Muscle layer of colon (tissue), 2 donors: ENCODE results near the gene DRP2.
"Not testable (repeated sequence)": the region's sequence is repeated elsewhere in the genome, so short reads cannot be mapped to it uniquely, and the experiment has no call there.

Experiments used
- H3K27ac ChIP-seq: one replicate; pipeline ENCODE4 v1.7.0; 2013; ENCODE audit warnings: low read depth, mild to moderate bottlenecking, low read length, moderate library complexity
- H3K27me3 ChIP-seq, 2 donors: one replicate each; pipeline ENCODE4 v1.7.0; 2013; ENCODE audit warnings: low read length in 2 of 2, mild to moderate bottlenecking in 2 of 2; ENCODE audit not compliant: insufficient read depth in 2 of 2, control insufficient read depth in 1 of 2
- H3K36me3 ChIP-seq: one replicate; pipeline ENCODE4 v1.7.0; 2013; ENCODE audit warnings: mild to moderate bottlenecking, low read length; ENCODE audit not compliant: insufficient read depth
- H3K4me1 ChIP-seq: one replicate; pipeline ENCODE4 v1.7.0; 2013; ENCODE audit warnings: mild to moderate bottlenecking, low read length; ENCODE audit not compliant: insufficient read depth
- H3K4me3 ChIP-seq, 2 donors: one replicate each; pipeline ENCODE4 v1.7.0; 2013; ENCODE audit warnings: low read length in 2 of 2, low read depth in 1 of 2, mild to moderate bottlenecking in 1 of 2, moderate library complexity in 1 of 2
- H3K9ac ChIP-seq: one replicate; pipeline ENCODE4 v1.7.0; 2013; ENCODE audit warnings: low read length
- H3K9me3 ChIP-seq: one replicate; pipeline ENCODE4 v1.7.0; 2013; ENCODE audit warnings: mild to moderate bottlenecking, low read length
- donor health status: abdominal sarcoma.
- donor health status: Adenocarcinoma of cecum.

The DRP2 gene

DNA sequence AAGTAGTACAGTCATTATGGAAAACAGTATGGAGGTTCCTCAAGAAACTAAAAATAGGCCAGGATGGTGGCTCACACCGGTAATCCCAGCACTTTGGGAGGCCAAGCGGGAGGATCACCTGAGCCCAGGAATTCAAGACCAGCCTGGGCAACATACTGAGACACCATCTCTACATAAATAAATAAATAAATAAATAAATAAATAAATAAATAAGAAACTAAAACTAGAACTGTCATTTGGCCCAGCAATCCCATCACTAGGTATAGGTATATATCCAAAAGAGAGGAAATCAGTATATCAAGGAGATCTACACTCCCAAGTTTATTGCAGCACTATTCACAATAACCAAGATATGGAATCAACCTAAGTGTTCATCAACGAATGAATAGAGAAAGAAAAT, 76.0 kb downstream of the DRP2 start:
- not testable (repeated sequence) for H3K9me3 ChIP-seq, H3K27ac ChIP-seq

DNA sequence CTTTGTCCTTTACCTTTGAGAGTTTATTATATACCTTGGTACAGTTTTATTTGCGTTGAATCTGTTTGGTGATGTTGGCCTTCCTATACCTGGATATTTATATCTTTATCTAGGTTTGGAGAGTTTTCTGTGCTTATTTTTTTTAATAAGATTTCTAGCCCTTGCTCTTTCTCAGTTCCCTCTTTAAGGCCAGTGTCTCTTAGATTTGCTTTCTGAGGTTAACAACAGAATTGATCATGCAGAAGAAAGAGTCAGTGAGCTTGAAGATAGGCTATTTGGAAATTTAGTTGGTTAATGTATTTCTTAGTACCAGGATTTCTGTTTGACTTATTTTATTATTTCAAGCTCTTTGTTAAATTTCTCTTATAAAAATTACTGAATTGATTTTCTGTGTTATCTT, 84.2 kb downstream of the DRP2 start:
- Histone ChIP-seq H3K4me3 (no peak overlapping the region), H3K9ac (no peak overlapping the region), H3K9me3 (no peaks in the 10 kb centered on the region), H3K27ac (no peak overlapping the region), H3K4me1 (no peaks in the 10 kb centered on the region), H3K27me3 (no peaks in the 10 kb centered on the region), H3K36me3 (no peaks in the 10 kb centered on the region)

More for the DNA sequence above, 76.0 kb downstream of the DRP2 start:
- H3K27me3 ChIP-seq, H3K4me3 ChIP-seq, H3K36me3 ChIP-seq, H3K4me1 ChIP-seq, H3K9ac ChIP-seq: not testable (repeated sequence)
